Ectodermal cell (in vitro differentiated cells): ENCODE measurements around the gene PIEZO2.

Experiments
- H3K27ac ChIP-seq: 2 replicates; pipeline ENCODE4 v1.7.0; 2013; ENCODE audit warnings: mild to moderate bottlenecking, low read depth, low read length; ENCODE audit not compliant: insufficient read depth, poor library complexity, severe bottlenecking
- H3K27me3 ChIP-seq: 2 replicates; pipeline ENCODE4 v1.7.0; 2013; ENCODE audit warnings: mild to moderate bottlenecking, low read length; ENCODE audit not compliant: insufficient read depth, control insufficient read depth, poor library complexity, severe bottlenecking
- H3K36me3 ChIP-seq: one replicate; pipeline ENCODE4 v1.7.0; 2013; ENCODE audit warnings: low read length; ENCODE audit not compliant: control insufficient read depth, insufficient read depth
- H3K4me1 ChIP-seq: one replicate; pipeline ENCODE4 v1.7.0; 2013; ENCODE audit warnings: low read length; ENCODE audit not compliant: control insufficient read depth, insufficient read depth
- H3K4me3 ChIP-seq: 2 replicates; pipeline ENCODE4 v1.7.0; 2013; ENCODE audit warnings: low read depth, low read length, control low read depth; ENCODE audit not compliant: insufficient read depth
- H3K9me3 ChIP-seq: 2 replicates; pipeline ENCODE4 v1.7.0; 2013; ENCODE audit warnings: mild to moderate bottlenecking, low read length, moderate library complexity; ENCODE audit not compliant: control insufficient read depth
- WGBS, 2 experiments: methylation state at CpG; one replicate each; pipeline ENCODE4 v1.1.7; 2013; ENCODE audit warnings: missing lambda C conversion rate in 2 of 2; 5-methylcytosine and 5-hydroxymethylcytosine counted together

Gene PIEZO2

GRCh38 chr18:11072632-11073031 is 76.7 kb downstream of the PIEZO2 start:
- Histone ChIP-seq H3K4me1 (no peaks in the 10 kb centered on the region), H3K9me3 (no peaks in the 10 kb centered on the region), H3K27me3 (no peaks in the 10 kb centered on the region), H3K4me3 (no peak overlapping the region), H3K27ac (no peak overlapping the region), H3K36me3 (no peaks in the 10 kb centered on the region)
- WGBS, 2 experiments = 95 to 96% methylated on average over 5 of the region's 5 CpGs

GRCh38 chr18:11071300-11071699 is 78.1 kb downstream of the PIEZO2 start:
- no peak overlapping the region for H3K4me3 ChIP-seq
- H3K4me1 ChIP-seq = no peaks in the 10 kb centered on the region
- no peaks in the 10 kb centered on the region for H3K27me3 ChIP-seq
- no peaks in the 10 kb centered on the region for H3K9me3 ChIP-seq
- no peak overlapping the region for H3K27ac ChIP-seq
- H3K36me3 ChIP-seq = no peaks in the 10 kb centered on the region
- 93% methylated on average over 4 of the region's 4 CpGs for WGBS, 2 experiments

GRCh38 chr18:11070593-11070992 is 78.8 kb downstream of the PIEZO2 start:
- H3K9me3 ChIP-seq = no peaks in the 10 kb centered on the region
- H3K27ac ChIP-seq = no peak overlapping the region
- no peaks in the 10 kb centered on the region for H3K4me1 ChIP-seq
- H3K4me3 ChIP-seq = no peak overlapping the region
- no peaks in the 10 kb centered on the region for H3K36me3 ChIP-seq
- WGBS, 2 experiments = 85 to 87% methylated on average over 11 of the region's 11 CpGs
- no peaks in the 10 kb centered on the region for H3K27me3 ChIP-seq

GRCh38 chr18:11066038-11066437 is 83.3 kb downstream of the PIEZO2 start:
- Histone ChIP-seq H3K9me3 (no peaks in the 10 kb centered on the region), H3K4me1 (no peaks in the 10 kb centered on the region), H3K27ac (no peak overlapping the region), H3K27me3 (no peaks in the 10 kb centered on the region), H3K36me3 (no peaks in the 10 kb centered on the region), H3K4me3 (no peak overlapping the region)
- 50 to 51% methylated on average over 4 of the region's 5 CpGs for WGBS, 2 experiments

- no peaks in the 10 kb centered on the region for H3K27me3 ChIP-seq
- no peak overlapping the region for H3K4me3 ChIP-seq
- no peaks in the 10 kb centered on the region for H3K36me3 ChIP-seq
- no peaks in the 10 kb centered on the region for H3K9me3 ChIP-seq
- no peak overlapping the region for H3K27ac ChIP-seq
- 63 to 65% methylated on average over 3 to 6 of the region's 7 CpGs for WGBS, 2 experiments
- H3K4me1 ChIP-seq = no peaks in the 10 kb centered on the region
Measured at GRCh38 chr18:11064727-11065460, 84.5 kb downstream of the PIEZO2 start.

GRCh38 chr18:11064106-11064505 is 85.3 kb downstream of the PIEZO2 start:
- H3K9me3 ChIP-seq = no peaks in the 10 kb centered on the region
- no peaks in the 10 kb centered on the region for H3K4me1 ChIP-seq
- no peak overlapping the region for H3K27ac ChIP-seq
- no peaks in the 10 kb centered on the region for H3K27me3 ChIP-seq
- 93 to 100% methylated on average over 1 to 2 of the region's 2 CpGs for WGBS, 2 experiments
- no peaks in the 10 kb centered on the region for H3K36me3 ChIP-seq
- no peak overlapping the region for H3K4me3 ChIP-seq

GRCh38 chr18:11055721-11056120 is 93.6 kb downstream of the PIEZO2 start:
- Histone ChIP-seq H3K36me3 (no peaks in the 10 kb centered on the region), H3K9me3 (no peaks in the 10 kb centered on the region), H3K4me1 (no peaks in the 10 kb centered on the region), H3K27ac (no peak overlapping the region), H3K27me3 (no peaks in the 10 kb centered on the region), H3K4me3 (no peak overlapping the region)
- 94 to 97% methylated on average over 8 of the region's 8 CpGs for WGBS, 2 experiments

- Histone ChIP-seq H3K36me3 (no peaks in the 10 kb centered on the region), H3K27ac (no peak overlapping the region), H3K4me3 (no peak overlapping the region), H3K9me3 (no peaks in the 10 kb centered on the region), H3K27me3 (no peaks in the 10 kb centered on the region), H3K4me1 (no peaks in the 10 kb centered on the region)
- WGBS, 2 experiments = 89 to 99% methylated on average over 2 to 4 of the region's 4 CpGs
Measured at GRCh38 chr18:11054497-11054896, 94.9 kb downstream of the PIEZO2 start.

- no peaks in the 10 kb centered on the region for H3K36me3 ChIP-seq
- H3K27me3 ChIP-seq = no peaks in the 10 kb centered on the region
- no peak overlapping the region for H3K27ac ChIP-seq
- 92 to 95% methylated on average over 1 of the region's 1 CpG for WGBS, 2 experiments
- no peaks in the 10 kb centered on the region for H3K4me1 ChIP-seq
- H3K9me3 ChIP-seq = no peaks in the 10 kb centered on the region
- no peak overlapping the region for H3K4me3 ChIP-seq
Measured at GRCh38 chr18:11053293-11053692, 96.1 kb downstream of the PIEZO2 start.

- 83 to 87% methylated on average over 2 to 3 of the region's 3 CpGs for WGBS, 2 experiments
- Histone ChIP-seq H3K4me3 (no peak overlapping the region), H3K4me1 (no peaks in the 10 kb centered on the region), H3K36me3 (no peaks in the 10 kb centered on the region), H3K27ac (no peak overlapping the region), H3K27me3 (no peaks in the 10 kb centered on the region), H3K9me3 (no peaks in the 10 kb centered on the region)
Measured at GRCh38 chr18:11052800-11053199, 96.6 kb downstream of the PIEZO2 start.
